Spleen (tissue), 7 donors: ENCODE results near the gene ERC1.

ENCODE experiments used
- CTCF ChIP-seq, 11 experiments: fragments of 200-600 bp in 7 of 11; fragments of 450-650 bp in 4 of 11; sonication (generic) in 4 of 11; IDR thresholded peaks in 8 of 11; conservative IDR thresholded peaks in 3 of 11; 1 replicate in 7 of 11; 2 replicates in 4 of 11; pipeline versions ENCODE4 v1.4.0 to v1.8.0; 2016 to 2021; ENCODE audit warnings: antibody characterized with exemption in 11 of 11, inconsistent platforms in 4 of 11, mild to moderate bottlenecking in 1 of 11
- POLR2A ChIP-seq, 3 donors: fragments of 450-650 bp; IDR thresholded peaks; one replicate each; pipeline ENCODE4 v1.5.1; 2017; ENCODE audit warnings: antibody characterized with exemption in 3 of 3, mild to moderate bottlenecking in 1 of 3
- POLR2AphosphoS5 ChIP-seq, 3 donors: sonication (generic); formaldehyde crosslinking; IDR thresholded peaks; one replicate each; pipeline ENCODE4 v1.5.1; 2017; ENCODE audit warnings: antibody characterized with exemption in 3 of 3
- donor health status: DM: no; HTN: no; CAD: no; lungs with moderate emphysema.
- donor health status: DM: no; HTN: no; CAD: no.
- donor health status: DM: no; HTN: no; CAD: no.

- TF ChIP-seq CTCF (IDR thresholded peaks at IDR 0.05 in 8 of 11, conservative IDR thresholded peaks at IDR 0.05 in 3 of 11): no peak
- no peak for TF ChIP-seq POLR2A (IDR thresholded peaks at IDR 0.05)
- TF ChIP-seq POLR2AphosphoS5 (IDR thresholded peaks at IDR 0.05): no peak
These were observed 271.0 kb downstream of the ERC1 start for GRCh38 chr12:1262011-1262410.
